Liver (tissue), 3 donors: ENCODE results near the gene NACAD.

Source experiments
- ATF3 ChIP-seq: IDR thresholded peaks from 2 replicates; pipeline ENCODE4 v1.6.1; 2016; ENCODE audit warnings: antibody characterized with exemption
- CTCF ChIP-seq: fragments of 150-350 bp; IDR thresholded peaks from 2 replicates; pipeline ENCODE4 v1.5.1; 2017; ENCODE audit warnings: improper control_type of control experiment, low read depth, low read length; ENCODE audit not compliant: missing input control
- FOXA2 ChIP-seq: IDR thresholded peaks from 2 replicates; pipeline ENCODE4 v1.6.1; 2016; ENCODE audit warnings: antibody characterized with exemption
- GABPA ChIP-seq, 2 donors: IDR thresholded peaks in 1 of 2; conservative IDR thresholded peaks in 1 of 2; 2 replicates each; pipeline ENCODE4 v1.6.1; 2016; ENCODE audit warnings: antibody characterized with exemption in 2 of 2, mild to moderate bottlenecking in 1 of 2, moderate library complexity in 1 of 2
- HNF4G ChIP-seq: IDR thresholded peaks from 2 replicates; pipeline ENCODE4 v1.6.1; 2016; ENCODE audit warnings: antibody characterized with exemption
- JUND ChIP-seq, 2 donors: IDR thresholded peaks; 2 replicates each; pipeline ENCODE4 v1.6.1; 2016; ENCODE audit warnings: antibody characterized with exemption in 2 of 2
- MAX ChIP-seq: IDR thresholded peaks from 2 replicates; pipeline ENCODE4 v1.6.1; 2016; ENCODE audit warnings: antibody characterized with exemption
- REST ChIP-seq: IDR thresholded peaks from 2 replicates; pipeline ENCODE4 v1.6.1; 2016; ENCODE audit warnings: antibody characterized with exemption, mild to moderate bottlenecking
- SP1 ChIP-seq: IDR thresholded peaks from 2 replicates; pipeline ENCODE4 v1.6.1; 2018; ENCODE audit warnings: antibody characterized with exemption, mild to moderate bottlenecking
- YY1 ChIP-seq: IDR thresholded peaks from 2 replicates; pipeline ENCODE4 v1.6.1; 2016; ENCODE audit warnings: antibody characterized with exemption, mild to moderate bottlenecking
- donor health status: healthy.
- donor health status: healthy.

- no peak for TF ChIP-seq REST
- no peak for TF ChIP-seq CTCF
- no peak for TF ChIP-seq SP1
- TF ChIP-seq FOXA2: no peak
- no peak for TF ChIP-seq MAX
- no peak for TF ChIP-seq GABPA (IDR thresholded peaks at IDR 0.05 in 1 of 2, conservative IDR thresholded peaks at IDR 0.05 in 1 of 2)
- no peak for TF ChIP-seq JUND (IDR thresholded peaks at IDR 0.05)
- TF ChIP-seq HNF4G: no peak
- no peak for TF ChIP-seq ATF3
- no peak for TF ChIP-seq YY1
Measured at GRCh38 chr7:45125193-45125904, 36.6 kb upstream of the NACAD start.
